K562 (cell line): ENCODE measurements around the gene SYNCRIP. TPM values are rescaled to one million over a fixed set of nuclear protein-coding genes. Genes with fewer than 3 reads are reported as not detected.

ENCODE experiments used
- ARID3A ChIP-seq: IDR thresholded peaks from 2 replicates; pipeline ENCODE4 v1.6.1; 2012; ENCODE audit warnings: low read depth, low read length, improper control_type of control experiment, borderline replicate concordance
- CCNT2 ChIP-seq: IDR thresholded peaks from 2 replicates; pipeline ENCODE4 v1.6.1; 2011; ENCODE audit warnings: borderline replicate concordance, low read depth, mild to moderate bottlenecking, moderate library complexity, mixed read lengths, low read length; ENCODE audit not compliant: insufficient read length; ENCODE audit errors: extremely low read depth
- CREB1 ChIP-seq, 2 experiments: sonication (generic) in 1 of 2; formaldehyde crosslinking in 1 of 2; IDR thresholded peaks; 2 replicates each; pipeline versions ENCODE4 v1.6.1 to v1.8.0; 2012 to 2022; ENCODE audit warnings: inconsistent platforms in 1 of 2, mild to moderate bottlenecking in 1 of 2, missing genetic modification reagents in 1 of 2, moderate library complexity in 1 of 2
- CREB5 ChIP-seq: fragments of 250-450 bp; sonication (Bioruptor Pico); IDR thresholded peaks from 2 replicates; pipeline ENCODE4 v1.5.0; 2020; ENCODE audit warnings: mild to moderate bottlenecking
- EHMT2 ChIP-seq: fragments of 450-650 bp; IDR thresholded peaks from 2 replicates; pipeline ENCODE4 v1.6.1; 2018; ENCODE audit warnings: antibody characterized with exemption
- FOXJ3 ChIP-seq: sonication (generic); formaldehyde crosslinking; IDR thresholded peaks from 2 replicates; pipeline ENCODE4 v1.4.0; 2020; ENCODE audit warnings: mild to moderate bottlenecking, missing genetic modification reagents
- HMGN3 ChIP-seq: IDR thresholded peaks from 2 replicates; pipeline ENCODE4 v1.6.1; 2011; ENCODE audit warnings: borderline replicate concordance, low read depth, mild to moderate bottlenecking, mixed read lengths, low read length; ENCODE audit not compliant: insufficient read length; ENCODE audit errors: extremely low read depth
- KDM2B ChIP-seq: fragments of 250-450 bp; sonication (Bioruptor Pico); IDR thresholded peaks from 2 replicates; pipeline ENCODE4 v1.8.0; 2021; ENCODE audit warnings: mild to moderate bottlenecking, moderate library complexity
- MTA2 ChIP-seq: fragments of 450-650 bp; IDR thresholded peaks from 2 replicates; pipeline ENCODE4 v1.6.1; 2016; ENCODE audit warnings: low read depth
- NBN ChIP-seq: fragments of 450-650 bp; IDR thresholded peaks from 2 replicates; pipeline ENCODE4 v1.6.1; 2016; ENCODE audit warnings: low read depth, mild to moderate bottlenecking
- NRF1 ChIP-seq, 2 experiments: fragments of 450-650 bp; IDR thresholded peaks in 1 of 2; conservative IDR thresholded peaks in 1 of 2; 2 replicates each; pipeline ENCODE4 v1.6.1; 2014; ENCODE audit warnings: mild to moderate bottlenecking in 2 of 2
- OTX1 ChIP-seq: fragments of 450-650 bp; formaldehyde crosslinking; IDR thresholded peaks from 2 replicates; pipeline ENCODE4 v1.4.0; 2022; ENCODE audit warnings: mild to moderate bottlenecking
- PCBP2 ChIP-seq: fragments of 200-400 bp; formaldehyde crosslinking; IDR thresholded peaks from 2 replicates; pipeline ENCODE4 v1.6.1; 2018; ENCODE audit warnings: low read length, low read depth, mild to moderate bottlenecking, moderate library complexity; ENCODE audit not compliant: poor library complexity, severe bottlenecking
- SRSF3 ChIP-seq: fragments of 200-400 bp; formaldehyde crosslinking; IDR thresholded peaks from 2 replicates; pipeline ENCODE4 v1.6.1; 2016; ENCODE audit warnings: mild to moderate bottlenecking, low read length, moderate library complexity; ENCODE audit not compliant: insufficient read depth
- TAF7 ChIP-seq: fragments of 450-650 bp; IDR thresholded peaks from 2 replicates; pipeline ENCODE4 v1.6.1; 2016; ENCODE audit warnings: missing genetic modification characterization, missing compliant biosample characterization
- ZBTB12 ChIP-seq: fragments of 250-450 bp; sonication (Bioruptor Pico); IDR thresholded peaks from 2 replicates; pipeline ENCODE4 v1.4.0; 2020
- ZNF3 ChIP-seq: fragments of 250-450 bp; sonication (Bioruptor Pico); IDR thresholded peaks from 2 replicates; pipeline ENCODE4 v1.5.0; 2021; ENCODE audit warnings: mild to moderate bottlenecking, moderate library complexity
- ZNF445 ChIP-seq: fragments of 250-450 bp; sonication (Bioruptor Pico); IDR thresholded peaks from 2 replicates; pipeline ENCODE4 v1.4.0; 2020; ENCODE audit warnings: low read depth, mild to moderate bottlenecking, moderate library complexity
- ZNF518B ChIP-seq: fragments of 250-450 bp; sonication (Bioruptor Pico); IDR thresholded peaks from 2 replicates; pipeline ENCODE4 v1.5.0; 2021; ENCODE audit warnings: mild to moderate bottlenecking, moderate library complexity
- ZNF707 ChIP-seq: fragments of 250-450 bp; sonication (Bioruptor Pico); conservative IDR thresholded peaks from 2 replicates; pipeline ENCODE4 v1.8.0; 2022; ENCODE audit warnings: inconsistent platforms, mild to moderate bottlenecking, moderate library complexity
- polyA plus RNA-seq, 8 experiments: library from polyadenylated mRNA; depleted of rRNA in 4 of 8; stranded (reverse) in 5 of 8; unstranded in 3 of 8; fragments of >200 nt; fragmentation: Nextera tagmentation in 2 of 8; fragmentation: Illumina TruSeq in 1 of 8; extraction: Ambion mirVana in 2 of 8; extraction: Trizol in 1 of 8; gene quantifications; 2 replicates each; pipeline versions ENCODE4 v1.2.1 to v1.2.3, GENCODE V29; 2011 to 2014; ENCODE audit warnings: inconsistent platforms in 1 of 8, missing spikeins in 1 of 8
- total RNA-seq, 7 experiments: library from RNA; depleted of rRNA in 6 of 7; stranded (reverse); fragments of >200 nt in 6 of 7; fragmentation: Illumina TruSeq in 2 of 7; extraction: Trizol in 2 of 7; gene quantifications; 2 replicates each; pipeline versions ENCODE4 v1.2.1 to v1.2.3, GENCODE V29; 2011 to 2021; ENCODE audit warnings: low replicate concordance in 1 of 7

The SYNCRIP gene
- total and polyA plus RNA-seq, 9 of the 15 experiments (the other 6 are each of a cell fraction or from before 2014, with no cell fraction given): 46.5 to 295 (median 140) TPM

- TF ChIP-seq CCNT2: peak; percentile 90
- peak; percentile 69 for TF ChIP-seq CREB1 (IDR thresholded peaks at IDR 0.05)
- peak; percentile 75 for TF ChIP-seq CREB1 (CRISPR knock-in tag; IDR thresholded peaks at IDR 0.05)
- no peak for TF ChIP-seq FOXJ3 (CRISPR knock-in tag)
- peak; percentile 50; the same call in 1 of the 2 replicates for TF ChIP-seq ZBTB12 (CRISPR knock-in tag)
- TF ChIP-seq HMGN3: peak; percentile 80
- TF ChIP-seq EHMT2: no peak
- no peak for TF ChIP-seq OTX1 (CRISPR knock-in tag)
- no peak for TF ChIP-seq ARID3A
- no peak for TF ChIP-seq KDM2B
- no peak for TF ChIP-seq PCBP2
- TF ChIP-seq TAF7 (tag): peak; percentile 58; the same call in 1 of the 2 replicates
- no peak for TF ChIP-seq CREB5 (CRISPR knock-in tag)
- TF ChIP-seq MTA2: no peak
- peak; percentile 97 for TF ChIP-seq NRF1 (conservative IDR thresholded peaks at IDR 0.05 in 1 of 2, IDR thresholded peaks at IDR 0.05 in 1 of 2)
- TF ChIP-seq NBN: peak; percentile 21; the same call in 1 of the 2 replicates
- no peak for TF ChIP-seq ZNF3
- no peak for TF ChIP-seq ZNF518B
- TF ChIP-seq ZNF707 (CRISPR knock-in tag): no peak
- no peak for TF ChIP-seq SRSF3
- no peak for TF ChIP-seq ZNF445 (CRISPR knock-in tag)
These were observed 49.1 kb downstream of the SYNCRIP start, which contains the start of gene SNX14 (continued) for GRCh38 chr6:85593438-85594196.
